Measurements from ENCODE around the gene FDXR.
"Not testable (repeated sequence)": the region's sequence is repeated elsewhere in the genome, so short reads cannot be mapped to it uniquely, and the experiment has no call there.

GRCh38 chr17:74909097-74909496, 36.3 kb upstream of the FDXR start:
- not testable (repeated sequence) for TF ChIP-seq CTCF, POLR2A (IDR thresholded peaks at IDR 0.05)

All from vagina (tissue), 2 donors.